ENCODE results near the gene NDUFB6.
A peak's percentile ranks its signal among the peaks of the same experiment; 100 is the strongest.
"Not testable (repeated sequence)": the region's sequence is repeated elsewhere in the genome, so short reads cannot be mapped to it uniquely, and the experiment has no call there.

NDUFB6 gene

GRCh38 chr9:32524892-32525708 is 47.9 kb downstream of the NDUFB6 start:
- peak in 1 of 3 donors; percentile 1 for DNase-seq (ENCODE audit: low read depth in 2 of 3, low spot score in 1 of 3)

DNA sequence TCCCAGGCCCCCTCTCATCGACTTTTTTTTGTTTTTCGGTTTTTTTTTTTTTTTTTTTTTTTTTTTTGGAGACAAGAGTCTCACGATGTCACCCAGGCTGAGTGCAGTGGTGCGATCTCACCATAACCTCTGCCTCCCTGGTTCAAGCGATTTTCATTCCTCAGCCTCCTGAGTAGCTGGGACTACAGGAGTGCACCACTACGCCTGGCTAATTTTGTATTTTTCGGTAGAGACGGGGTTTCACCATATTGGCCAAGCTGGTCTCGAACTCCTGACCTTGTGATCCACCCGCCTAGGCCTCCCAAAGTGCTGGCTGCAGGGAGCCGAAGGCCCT is 48.4 kb downstream of the NDUFB6 start:
- DNase-seq (ENCODE audit: low read depth in 2 of 3, low spot score in 1 of 3), result not testable (repeated sequence)

DNA sequence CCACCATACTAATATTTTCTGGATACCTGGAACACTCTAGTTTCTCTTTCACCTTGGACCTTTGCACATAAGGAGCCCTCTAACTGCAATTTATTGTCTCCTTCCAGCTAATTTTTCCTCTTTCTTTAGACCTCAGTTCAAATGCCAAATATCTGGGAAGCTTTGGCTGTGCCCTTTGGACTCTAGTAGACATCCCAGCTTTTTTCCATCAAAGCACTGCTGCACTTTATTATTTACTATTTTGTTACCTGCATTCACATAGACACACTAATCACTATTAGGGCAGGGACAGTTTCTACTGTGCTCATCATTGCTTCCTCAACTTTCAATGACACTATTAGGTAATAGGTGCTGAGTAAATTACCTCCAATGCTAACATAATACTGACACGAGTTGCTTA is 49.0 kb downstream of the NDUFB6 start:
- DNase-seq (ENCODE audit: low read depth in 2 of 3, low spot score in 1 of 3), result no peak

GRCh38 chr9:32518276-32518675 is 54.7 kb downstream of the NDUFB6 start:
- no peak for DNase-seq (ENCODE audit: low read depth in 2 of 3, low spot score in 1 of 3)

GRCh38 chr9:32516241-32516640 is 56.7 kb downstream of the NDUFB6 start:
- no peak for DNase-seq (ENCODE audit: low read depth in 2 of 3, low spot score in 1 of 3)

DNA sequence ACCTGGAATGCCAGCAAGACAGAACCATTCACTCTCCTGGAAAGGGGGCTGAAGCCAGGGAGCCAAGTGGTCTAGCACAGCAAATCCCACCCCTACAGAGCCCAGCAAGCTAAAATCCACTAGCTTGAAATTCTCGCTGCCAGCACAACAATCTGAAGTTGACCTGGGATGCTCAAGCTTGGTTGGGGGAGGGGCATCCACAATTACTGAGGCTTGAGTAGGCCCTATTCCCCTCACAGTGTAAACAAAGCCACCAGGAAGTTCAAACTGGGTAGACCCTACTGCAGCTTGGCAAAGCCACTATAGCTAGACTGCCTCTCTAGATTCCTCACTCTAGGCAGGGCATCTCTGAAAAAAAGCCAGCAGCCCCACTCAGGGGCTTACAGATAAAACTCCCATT is 64.2 kb downstream of the NDUFB6 start:
- DNase-seq (ENCODE audit: low read depth in 2 of 3, low spot score in 1 of 3), result no peak

DNA sequence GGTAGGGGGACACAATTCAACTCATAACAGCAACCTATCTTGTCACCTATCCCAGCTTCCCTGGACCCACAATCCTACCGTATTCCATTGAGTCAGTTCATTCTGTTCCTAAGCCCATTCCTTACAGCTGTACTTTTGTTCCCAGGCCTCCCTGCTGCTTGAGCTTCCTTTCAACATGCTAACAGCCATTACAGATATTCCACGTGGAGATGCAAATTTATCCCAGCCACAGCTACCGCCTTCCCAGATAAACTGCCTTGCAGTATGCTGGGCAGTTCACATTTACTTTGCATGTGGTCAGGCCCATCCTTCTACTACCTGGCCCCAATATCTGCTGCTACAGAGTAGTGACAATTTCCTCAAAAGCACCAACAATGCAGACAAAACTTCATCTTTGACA is 70.0 kb downstream of the NDUFB6 start:
- no peak for DNase-seq (ENCODE audit: low read depth in 2 of 3, low spot score in 1 of 3)

Data from stimulated activated CD4-positive, alpha-beta T cell treated with anti-CD3 and anti-CD28 coated beads, Interleukin-12 subunit alpha, Interleukin-12 subunit beta, amount 100 ng/mL, for 48 hours (primary cell).